Endothelial cell of umbilical vein (primary cell): Measurements from ENCODE around the gene DPP3. TPM values are rescaled to one million over a fixed set of nuclear protein-coding genes. Genes with fewer than 3 reads are reported as not detected.

Experiments
- BruUV-seq: library from RNA; stranded (reverse); fragments of 400-500 nt; replicated peaks from 2 replicates; lab custom pipeline; 2021; lab: Mats Ljungman, UMichigan
- CTCF ChIA-PET: fragments of 300-600, 350-600 bp; sonication (Branson Sonifier 250); formaldehyde crosslinking; loops from one replicate; lab custom pipeline; 2021; ENCODE audit warnings: antibody characterized with exemption, inconsistent platforms; lab: Charles Lee
- POLR2A ChIA-PET: fragments of 300-600, 350-600 bp; sonication (Branson Sonifier 250); formaldehyde crosslinking; loops from one replicate; lab custom pipeline; 2021; ENCODE audit warnings: antibody characterized with exemption, inconsistent platforms; lab: Charles Lee
- DNase-seq: peaks from one replicate; pipeline ENCODE4 v3.0.0-alpha.2; 2011; ENCODE audit warnings: low read depth, low spot score
- FAIRE-seq: peaks from 2 replicates; lab custom pipeline; 2011; peaks lifted over from hg19 to GRCh38; lab: Jason Lieb, UNC
- H2AFZ ChIP-seq: 2 replicates; pipeline ENCODE4 v1.6.0; 2012; ENCODE audit warnings: low read depth, low read length, control low read depth, inconsistent platforms
- H3K27ac ChIP-seq: 2 replicates; pipeline ENCODE4 v1.5.1; 2011; ENCODE audit warnings: low read depth, mild to moderate bottlenecking, control low read depth, low read length, moderate library complexity; ENCODE audit not compliant: insufficient read depth
- H3K27me3 ChIP-seq, 2 experiments: 2 replicates each; pipeline versions ENCODE4 v1.6.0 to v1.6.1; 2011; ENCODE audit warnings: low read length in 2 of 2, mixed read lengths in 1 of 2; ENCODE audit not compliant: control insufficient read depth in 2 of 2, insufficient read depth in 2 of 2
- H3K36me3 ChIP-seq, 2 experiments: 2 replicates in 1 of 2; 3 replicates in 1 of 2; pipeline ENCODE4 v1.5.1; 2011; ENCODE audit warnings: low read length in 2 of 2, mild to moderate bottlenecking in 1 of 2, moderate library complexity in 1 of 2; ENCODE audit not compliant: control insufficient read depth in 2 of 2, insufficient read depth in 2 of 2; ENCODE audit errors: extremely low read depth in 1 of 2
- H3K4me1 ChIP-seq: 3 replicates; pipeline ENCODE4 v1.5.1; 2011; ENCODE audit warnings: mild to moderate bottlenecking, low read length; ENCODE audit not compliant: control insufficient read depth, insufficient read depth; ENCODE audit errors: extremely low read depth
- H3K4me2 ChIP-seq: 2 replicates; pipeline ENCODE4 v1.6.1; 2011; ENCODE audit warnings: low read length, control low read depth, mixed read lengths; ENCODE audit not compliant: insufficient read depth
- H3K4me3 ChIP-seq, 3 experiments: fragments of 200-600 bp in 1 of 3; sonication (generic), shearing (Covaris generic) in 1 of 3; replicated peaks in 1 of 3; 2 replicates each; pipeline ENCODE4 v1.5.1; 2011 to 2016; ENCODE audit warnings: control low read depth in 3 of 3, low read length in 3 of 3, mild to moderate bottlenecking in 2 of 3, inconsistent platforms in 1 of 3, low read depth in 1 of 3, moderate library complexity in 1 of 3; ENCODE audit not compliant: insufficient read depth in 1 of 3
- H3K79me2 ChIP-seq: 2 replicates; pipeline ENCODE4 v1.6.0; 2012; ENCODE audit warnings: low read length, inconsistent platforms; ENCODE audit not compliant: control insufficient read depth, insufficient read depth
- H3K9ac ChIP-seq: replicated peaks from 2 replicates; pipeline ENCODE3; 2011; ENCODE audit warnings: low read length, control low read depth; ENCODE audit not compliant: insufficient read depth; ENCODE audit errors: extremely low read depth
- H3K9me1 ChIP-seq: replicated peaks from 3 replicates; pipeline ENCODE4 v1.6.0; 2011; ENCODE audit warnings: mild to moderate bottlenecking, low read length; ENCODE audit not compliant: control insufficient read depth, insufficient read depth; ENCODE audit errors: extremely low read depth
- H3K9me3 ChIP-seq: replicated peaks from 2 replicates; pipeline ENCODE4 v1.5.1; 2012; ENCODE audit warnings: low read length, inconsistent platforms; ENCODE audit not compliant: control insufficient read depth, insufficient read depth
- H4K20me1 ChIP-seq: replicated peaks from 2 replicates; pipeline ENCODE3; 2011; ENCODE audit warnings: mild to moderate bottlenecking, low read length; ENCODE audit not compliant: control insufficient read depth, insufficient read depth; ENCODE audit errors: extremely low read depth
- GATA2 ChIP-seq: IDR thresholded peaks from 2 replicates; pipeline ENCODE4 v1.7.0; 2011; ENCODE audit warnings: low read depth, mild to moderate bottlenecking, moderate library complexity, mixed read lengths, low read length; ENCODE audit not compliant: insufficient read length, insufficient read depth
- JUN ChIP-seq: IDR thresholded peaks from 2 replicates; pipeline ENCODE4 v1.6.1; 2011; ENCODE audit warnings: borderline replicate concordance, low read depth; ENCODE audit not compliant: insufficient read length, insufficient read depth
- MAX ChIP-seq: IDR thresholded peaks from 2 replicates; pipeline ENCODE4 v1.6.1; 2011; ENCODE audit not compliant: insufficient read depth, insufficient read length
- MYC ChIP-seq: IDR thresholded peaks from one replicate; pipeline ENCODE4 v1.6.1; 2011; ENCODE audit warnings: mild to moderate bottlenecking, low read depth, low read length
- POLR2A ChIP-seq: IDR thresholded peaks from 2 replicates; pipeline ENCODE4 v1.6.1; 2012; ENCODE audit warnings: low read depth, mild to moderate bottlenecking, control low read depth, low read length
- POLR2AphosphoS5 ChIP-seq: IDR thresholded peaks from 2 replicates; pipeline ENCODE4 v1.6.1; 2012; ENCODE audit warnings: low read depth, mild to moderate bottlenecking, control low read depth, low read length, moderate library complexity; ENCODE audit not compliant: insufficient read depth
- dilution Hi-C: fragments of 300-500 bp; cut with MboI; formaldehyde crosslinking; loops from one replicate; pipeline ENCODE4 v1.15.0; 2019; ENCODE audit warnings: low sequenced_read_pairs; ENCODE audit not compliant: extremely low pct_ligation_motif_present
- intact Hi-C: fragments of 100-400 bp; cut with micrococcal nuclease; formaldehyde crosslinking; loops from one replicate; pipeline ENCODE4 v1.10.0; 2022
- polyA plus RNA-seq, 4 experiments: library from polyadenylated mRNA; depleted of rRNA in 3 of 4; stranded (reverse) in 3 of 4; unstranded in 1 of 4; fragments of >200 nt; gene quantifications; 2 replicates each; pipeline versions ENCODE4 v1.2.1 to v1.2.3, GENCODE V29; 2011 to 2012; ENCODE audit warnings: missing spikeins in 1 of 4
- total RNA-seq: library from RNA; stranded (reverse); gene quantifications from 2 replicates; pipeline ENCODE4 v1.2.3, GENCODE V29; 2021

DPP3 gene
- total and polyA plus RNA-seq, 2 donors (not counting 3 experiments of a cell fraction or from before 2014, with no cell fraction given), result 46.4 to 50.4 TPM

DNA sequence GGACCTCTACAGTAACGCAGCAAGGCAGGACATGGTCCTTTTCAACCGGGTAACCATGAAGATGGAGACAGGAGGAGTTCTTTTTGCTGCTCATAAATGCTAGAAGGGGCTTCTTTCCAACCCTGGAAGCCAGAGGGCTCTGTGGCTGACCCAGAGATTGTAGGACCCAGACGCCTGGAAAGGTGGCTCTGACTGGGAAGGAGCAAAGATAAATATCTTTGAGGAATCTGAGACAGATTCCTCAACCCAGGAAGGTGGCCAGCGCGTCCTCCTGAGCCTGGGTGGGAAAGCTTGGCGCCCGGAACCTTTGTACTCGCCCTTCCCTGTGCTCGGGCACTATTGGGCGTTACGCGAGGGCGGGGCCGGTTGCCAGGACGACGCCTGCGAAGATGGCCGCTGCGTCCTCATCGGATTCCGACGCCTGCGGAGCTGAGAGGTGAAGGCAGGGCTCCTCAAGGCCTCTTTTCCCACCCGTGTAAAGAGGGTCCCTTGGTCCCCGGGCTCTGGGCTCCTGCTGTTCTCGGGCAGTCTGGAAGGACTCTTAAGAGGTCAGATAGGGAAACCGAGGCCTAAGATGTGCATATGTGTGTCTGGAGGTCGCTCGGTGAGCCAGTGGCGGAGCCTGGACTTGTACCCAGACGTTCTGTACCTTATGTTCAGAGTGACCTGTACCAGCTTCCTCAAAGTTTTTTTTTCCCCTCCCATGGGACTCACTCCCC lies 30.2 kb downstream of the DPP3 start, which contains the start of gene BBS1:
TSS of gene BBS1 (plus strand) at position 365 of the 719 bp plus-strand sequence. CDS start at position 390, 25 bp downstream.
- Histone ChIP-seq H2AFZ (peak within 1 kb of the TSS; percentile 97), H3K36me3 (peaks cover 0 to 8% of the 10 kb centered on the region in 2 experiments), H3K9me1 (no peaks in the 10 kb centered on the region), H3K79me2 (peaks cover 4% of the 10 kb centered on the region), H3K27me3 (no peaks in the 10 kb centered on the region), H3K4me3 (peak within 1 kb of the TSS; percentile 56 to 91 (median 89)), H3K9ac (peak within 1 kb of the TSS; percentile 83), H3K9me3 (no peaks in the 10 kb centered on the region), H3K27ac (peak within 1 kb of the TSS; percentile 34), H3K4me2 (peak within 1 kb of the TSS; percentile 69), H4K20me1 (no peaks in the 10 kb centered on the region), H3K4me1 (peaks cover 5% of the 10 kb centered on the region)
- intact Hi-C loops (loop anchor here (1.0 to 2.0 kb wide), 3 partner anchors 30 to 44 kb away; partner anchors contain the start of genes DPP3 and PELI3), dilution Hi-C loops (no loop called here)
- FAIRE-seq, result peak; percentile 80
- TF ChIP-seq GATA2, result no peak
- peak; percentile 51 for TF ChIP-seq MAX
- TF ChIP-seq POLR2A, result peak; percentile 82
- TF ChIP-seq POLR2AphosphoS5, result peak; percentile 92
- peak; percentile 84 for DNase-seq
- POLR2A ChIA-PET, result interaction anchor here (0.6 to 0.9 kb wide), 3 partner anchors 32 to 58 kb away, joined by 3 read pairs; partner anchors contain the start of gene ZDHHC24
- CTCF ChIA-PET, result interaction anchor here (1.0 to 1.9 kb wide), 4 partner anchors 17 to 168 kb away, joined by 3 to 7 read pairs (median 3); partner anchors contain the start of gene PELI3
- BruUV-seq, result no TSS peak

GRCh38 chr11:66510990-66511339 lies 30.7 kb downstream of the DPP3 start:
- Histone ChIP-seq H3K4me3 (peak overlapping the region; percentile 56 to 91 (median 89)), H3K4me1 (peaks cover 5% of the 10 kb centered on the region), H3K9ac (peak overlapping the region; percentile 83), H3K27me3 (no peaks in the 10 kb centered on the region), H4K20me1 (no peaks in the 10 kb centered on the region), H3K9me3 (no peaks in the 10 kb centered on the region), H3K79me2 (peaks cover 4% of the 10 kb centered on the region), H3K4me2 (peak overlapping the region; percentile 69), H3K9me1 (no peaks in the 10 kb centered on the region), H3K36me3 (peaks cover 0 to 8% of the 10 kb centered on the region in 2 experiments), H3K27ac (no peak overlapping the region), H2AFZ (peak overlapping the region; percentile 83)
- TF ChIP-seq JUN (no peak), GATA2 (no peak), POLR2A (no peak), POLR2AphosphoS5 (no peak), MYC (no peak)
- FAIRE-seq (no peak), DNase-seq (no peak)
- BruUV-seq, result TSS peak; percentile 82
- intact Hi-C loops (loop anchor here (1.0 to 2.0 kb wide), 3 partner anchors 31 to 45 kb away; partner anchors contain the start of genes DPP3 and PELI3), dilution Hi-C loops (no loop called here)
- ChIA-PET POLR2A (interaction anchor here (0.6 kb wide), 1 partner anchor 58 kb away, joined by 3 read pairs; no protein-coding TSS in a partner anchor), CTCF (interaction anchor here (1.0 to 1.9 kb wide), 4 partner anchors 16 to 168 kb away, joined by 3 to 7 read pairs (median 3); partner anchors contain the start of gene PELI3)
